ENCODE results near the gene MVD. TPM values are rescaled to one million over a fixed set of nuclear protein-coding genes. Genes with fewer than 3 reads are reported as not detected.

Gene MVD
- polyA plus RNA-seq, 1 donor (not counting 4 experiments of a cell fraction or from before 2014, with no cell fraction given): 59.6 TPM

GRCh38 chr16:88626646-88627045, 36.2 kb downstream of the MVD start:
- no peaks in the 10 kb centered on the region for H3K79me2 ChIP-seq (ENCODE audit: control insufficient read depth, insufficient read depth, low read length)
- H3K4me3 ChIP-seq (ENCODE audit: control insufficient read depth in 2 of 3, extremely low read depth in 1 of 3, insufficient read depth in 2 of 3, low read depth in 1 of 3, low read length in 3 of 3): no peak overlapping the region
- H3K9ac ChIP-seq (ENCODE audit: control insufficient read depth, extremely low read depth, insufficient read depth, low read length): no peak overlapping the region
- no peak for TF ChIP-seq EZH2 (IDR thresholded peaks at IDR 0.05; ENCODE audit: low read length)
- TF ChIP-seq CTCF (optimal IDR thresholded peaks at IDR 0.05 in 1 of 3, IDR thresholded peaks at IDR 0.05 in 1 of 3, conservative IDR thresholded peaks at IDR 0.05 in 1 of 3; ENCODE audit: extremely low read depth in 1 of 3, insufficient read depth in 2 of 3, low read length in 3 of 3): no peak
- H3K4me2 ChIP-seq (ENCODE audit: control insufficient read depth, extremely low read depth, insufficient read depth, low read depth, low read length): no peak overlapping the region
- FAIRE-seq: no peak
- DNase-seq (ENCODE audit: low read depth, low spot score): no peak
- no peak overlapping the region for H2AFZ ChIP-seq (ENCODE audit: control insufficient read depth, low read length)
- no peaks in the 10 kb centered on the region for H3K9me3 ChIP-seq (ENCODE audit: control insufficient read depth, low read depth, low read length)
- H3K9me1 ChIP-seq (ENCODE audit: control insufficient read depth, extremely low read depth, insufficient read depth, low read length): no peaks in the 10 kb centered on the region
- H3K27me3 ChIP-seq (ENCODE audit: control insufficient read depth, extremely low read depth, insufficient read depth, low read length): no peaks in the 10 kb centered on the region
- no peaks in the 10 kb centered on the region for H4K20me1 ChIP-seq (ENCODE audit: control insufficient read depth, extremely low read depth, insufficient read depth, low read length)
- H3K27ac ChIP-seq (ENCODE audit: control insufficient read depth, insufficient read depth, low read length): no peak overlapping the region
- H3K36me3 ChIP-seq (ENCODE audit: control insufficient read depth in 2 of 2, extremely low read depth in 1 of 2, insufficient read depth in 2 of 2, low read length in 2 of 2): peaks cover 39 to 50% of the 10 kb centered on the region in 2 experiments
- dilution Hi-C loops (cut with MboI; ENCODE audit: extremely low pct_ligation_motif_present, low sequenced_read_pairs): no loop called here
- no peaks in the 10 kb centered on the region for H3K4me1 ChIP-seq (ENCODE audit: control insufficient read depth, extremely low read depth, insufficient read depth, low read length)

GRCh38 chr16:88624977-88625576, 37.8 kb downstream of the MVD start:
- dilution Hi-C loops (cut with MboI; ENCODE audit: extremely low pct_ligation_motif_present, low sequenced_read_pairs): no loop called here
- Histone ChIP-seq H4K20me1 (ENCODE audit: control insufficient read depth, extremely low read depth, insufficient read depth, low read length) (no peaks in the 10 kb centered on the region), H3K4me1 (ENCODE audit: control insufficient read depth, extremely low read depth, insufficient read depth, low read length) (no peaks in the 10 kb centered on the region), H3K9me3 (ENCODE audit: control insufficient read depth, low read depth, low read length) (no peaks in the 10 kb centered on the region), H3K9ac (ENCODE audit: control insufficient read depth, extremely low read depth, insufficient read depth, low read length) (no peak overlapping the region), H3K79me2 (ENCODE audit: control insufficient read depth, insufficient read depth, low read length) (no peaks in the 10 kb centered on the region), H3K4me3 (ENCODE audit: control insufficient read depth in 2 of 3, extremely low read depth in 1 of 3, insufficient read depth in 2 of 3, low read depth in 1 of 3, low read length in 3 of 3) (no peak overlapping the region), H3K9me1 (ENCODE audit: control insufficient read depth, extremely low read depth, insufficient read depth, low read length) (no peaks in the 10 kb centered on the region), H2AFZ (ENCODE audit: control insufficient read depth, low read length) (no peak overlapping the region), H3K36me3 (ENCODE audit: control insufficient read depth in 2 of 2, extremely low read depth in 1 of 2, insufficient read depth in 2 of 2, low read length in 2 of 2) (peaks cover 39 to 44% of the 10 kb centered on the region in 2 experiments), H3K4me2 (ENCODE audit: control insufficient read depth, extremely low read depth, insufficient read depth, low read depth, low read length) (no peak overlapping the region), H3K27me3 (ENCODE audit: control insufficient read depth, extremely low read depth, insufficient read depth, low read length) (no peaks in the 10 kb centered on the region), H3K27ac (ENCODE audit: control insufficient read depth, insufficient read depth, low read length) (no peak overlapping the region)
- FAIRE-seq (no peak), DNase-seq (ENCODE audit: low read depth, low spot score) (no peak)
- TF ChIP-seq EZH2 (IDR thresholded peaks at IDR 0.05; ENCODE audit: low read length) (no peak), CTCF (optimal IDR thresholded peaks at IDR 0.05 in 1 of 3, IDR thresholded peaks at IDR 0.05 in 1 of 3, conservative IDR thresholded peaks at IDR 0.05 in 1 of 3; ENCODE audit: extremely low read depth in 1 of 3, insufficient read depth in 2 of 3, low read length in 3 of 3) (no peak)
